Prostate gland (tissue), 2 donors: ENCODE measurements around the gene PLA2G4A. TPM values are rescaled to one million over a fixed set of nuclear protein-coding genes. Genes with fewer than 3 reads are reported as not detected.

Experiments used
- DNase-seq: peaks from one replicate; pipeline ENCODE4 v3.0.0-alpha.2; 2019; ENCODE audit warnings: low spot score
- H3K27ac ChIP-seq, 2 donors: fragments of 200-600 bp; sonication (generic); 2 replicates each; pipeline ENCODE4 v1.5.1; 2017 to 2019
- H3K27me3 ChIP-seq: fragments of 200-600 bp; sonication (generic); replicated peaks from 2 replicates; pipeline ENCODE4 v1.5.1; 2019; ENCODE audit not compliant: insufficient read depth
- H3K36me3 ChIP-seq, 2 donors: fragments of 200-600 bp; sonication (generic); 1 replicate in 1 of 2; 2 replicates in 1 of 2; pipeline versions ENCODE4 v1.5.1 to v1.8.1; 2017 to 2019
- H3K4me1 ChIP-seq: fragments of 200-600 bp; sonication (generic); replicated peaks from 2 replicates; pipeline ENCODE4 v1.5.1; 2019
- H3K4me3 ChIP-seq, 2 donors: fragments of 200-600 bp; sonication (generic); 2 replicates each; pipeline ENCODE4 v1.5.1; 2017 to 2019
- H3K9me3 ChIP-seq: fragments of 200-600 bp; sonication (generic); 2 replicates; pipeline ENCODE4 v1.5.1; 2017
- CTCF ChIP-seq, 4 experiments: fragments of 200-600 bp in 2 of 4; fragments of 450-650 bp in 2 of 4; sonication (generic) in 2 of 4; IDR thresholded peaks; 1 replicate in 3 of 4; 2 replicates in 1 of 4; pipeline ENCODE4 v1.5.1; 2016 to 2019; ENCODE audit warnings: antibody characterized with exemption in 4 of 4, mild to moderate bottlenecking in 2 of 4, moderate library complexity in 2 of 4
- POLR2A ChIP-seq: fragments of 450-650 bp; IDR thresholded peaks from one replicate; pipeline ENCODE4 v1.6.1; 2016; ENCODE audit warnings: antibody characterized with exemption, mild to moderate bottlenecking
- POLR2AphosphoS5 ChIP-seq: sonication (generic); formaldehyde crosslinking; IDR thresholded peaks from one replicate; pipeline ENCODE4 v1.6.1; 2017; ENCODE audit warnings: antibody characterized with exemption
- WGBS: methylation state at CpG from one replicate; pipeline ENCODE4 v1.1.5; 2018; 5-methylcytosine and 5-hydroxymethylcytosine counted together
- intact Hi-C: fragments of 100-400 bp; cut with DNase I; formaldehyde crosslinking; loops from one replicate; pipeline ENCODE4 v1.14.2; 2022
- total RNA-seq, 2 donors: library from RNA; depleted of rRNA; stranded (reverse); fragments of >200 nt; gene quantifications; one replicate each; pipeline ENCODE4 v1.1.0, GENCODE V29; 2016

Gene PLA2G4A
- total RNA-seq, 2 donors from 2014 or later = 6.1 to 8.8 TPM

GRCh38 chr1:186894415-186894814, 65.7 kb downstream of the PLA2G4A start:
- Histone ChIP-seq H3K36me3 (no peaks in the 10 kb centered on the region), H3K4me1 (no peaks in the 10 kb centered on the region), H3K9me3 (no peaks in the 10 kb centered on the region), H3K27ac (no peak overlapping the region), H3K27me3 (no peaks in the 10 kb centered on the region), H3K4me3 (no peak overlapping the region)
- no peak for DNase-seq
- TF ChIP-seq POLR2A = no peak
- intact Hi-C loops = no loop called here

GRCh38 chr1:186896211-186896610, 67.5 kb downstream of the PLA2G4A start:
- 69% methylated on average over 1 of the region's 1 CpG for WGBS
- intact Hi-C loops = no loop called here
- Histone ChIP-seq H3K27me3 (no peaks in the 10 kb centered on the region), H3K9me3 (no peaks in the 10 kb centered on the region), H3K27ac (no peak overlapping the region), H3K36me3 (no peaks in the 10 kb centered on the region), H3K4me3 (no peak overlapping the region), H3K4me1 (no peaks in the 10 kb centered on the region)
- DNase-seq = no peak
- no peak for TF ChIP-seq POLR2AphosphoS5
- TF ChIP-seq CTCF (IDR thresholded peaks at IDR 0.05) = no peak
- no peak for TF ChIP-seq POLR2A

- Histone ChIP-seq H3K4me1 (no peaks in the 10 kb centered on the region), H3K9me3 (no peaks in the 10 kb centered on the region), H3K27ac (no peak overlapping the region), H3K4me3 (no peak overlapping the region), H3K27me3 (no peaks in the 10 kb centered on the region), H3K36me3 (no peaks in the 10 kb centered on the region)
- intact Hi-C loops = no loop called here
- TF ChIP-seq POLR2A = no peak
- TF ChIP-seq CTCF (IDR thresholded peaks at IDR 0.05) = no peak
- no peak for TF ChIP-seq POLR2AphosphoS5
- no peak for DNase-seq
- 36% methylated on average over 3 of the region's 3 CpGs for WGBS
Measured at GRCh38 chr1:186897008-186897407, 68.3 kb downstream of the PLA2G4A start.

- Histone ChIP-seq H3K4me3 (no peak overlapping the region), H3K27me3 (no peaks in the 10 kb centered on the region), H3K36me3 (no peaks in the 10 kb centered on the region), H3K27ac (no peak overlapping the region), H3K4me1 (no peaks in the 10 kb centered on the region), H3K9me3 (no peaks in the 10 kb centered on the region)
- 64% methylated on average over 3 of the region's 3 CpGs for WGBS
- TF ChIP-seq CTCF (IDR thresholded peaks at IDR 0.05) (no peak), POLR2A (no peak), POLR2AphosphoS5 (no peak)
- intact Hi-C loops = no loop called here
- no peak for DNase-seq
Measured at GRCh38 chr1:186899577-186899976, 70.8 kb downstream of the PLA2G4A start.

GRCh38 chr1:186899977-186900376, 71.2 kb downstream of the PLA2G4A start:
- Histone ChIP-seq H3K9me3 (no peaks in the 10 kb centered on the region), H3K27me3 (no peaks in the 10 kb centered on the region), H3K4me1 (no peaks in the 10 kb centered on the region), H3K4me3 (no peak overlapping the region), H3K36me3 (no peaks in the 10 kb centered on the region), H3K27ac (peak overlapping the region in 1 of 2 donors; percentile 5)
- WGBS = 63% methylated on average over 2 of the region's 2 CpGs
- intact Hi-C loops = no loop called here
- TF ChIP-seq POLR2A (no peak), POLR2AphosphoS5 (no peak), CTCF (IDR thresholded peaks at IDR 0.05) (no peak)
- no peak for DNase-seq
